SU-DHL-6 (cell line): ENCODE data around the gene LDHAL6B.

Source experiments
- H2AFZ ChIP-seq: fragments of 200-600 bp; sonication (generic); 2 replicates; pipeline ENCODE4 v1.6.1; 2014; ENCODE audit warnings: low read depth, mild to moderate bottlenecking, moderate library complexity, mixed read lengths, antibody characterized with exemption, low read length; ENCODE audit not compliant: severe bottlenecking
- H3F3A ChIP-seq: fragments of 200-600 bp; shearing (Covaris generic); 2 replicates; pipeline ENCODE4 v1.6.0; 2016; ENCODE audit warnings: antibody characterized with exemption, mild to moderate bottlenecking; ENCODE audit not compliant: insufficient read depth
- H3K27ac ChIP-seq: fragments of 200-600 bp; sonication (generic); 2 replicates; pipeline ENCODE4 v1.5.1; 2016; ENCODE audit warnings: low read depth, mild to moderate bottlenecking, low read length, moderate library complexity, mixed read lengths
- H3K27me3 ChIP-seq: fragments of 200-600 bp; sonication (generic), shearing (Covaris generic); 2 replicates; pipeline ENCODE4 v1.6.0; 2014; ENCODE audit warnings: mild to moderate bottlenecking, low read length
- H3K36me3 ChIP-seq: fragments of 200-600 bp; sonication (generic); 2 replicates; pipeline ENCODE4 v1.6.1; 2014; ENCODE audit warnings: mild to moderate bottlenecking, low read length, mixed read lengths
- H3K4me2 ChIP-seq: fragments of 300-600, 200-600 bp; shearing (Covaris generic), sonication (generic); 2 replicates; pipeline ENCODE4 v1.6.0; 2014; ENCODE audit warnings: low read length, low read depth, mild to moderate bottlenecking; ENCODE audit not compliant: poor library complexity, severe bottlenecking
- H3K4me3 ChIP-seq: fragments of 200-600 bp; sonication (generic); 2 replicates; pipeline ENCODE4 v1.5.1; 2014; ENCODE audit warnings: antibody characterized with exemption, low read length, mild to moderate bottlenecking, mixed read lengths; ENCODE audit not compliant: insufficient read depth, poor library complexity, severe bottlenecking
- H3K79me2 ChIP-seq: fragments of 200-600 bp; sonication (generic); 2 replicates; pipeline ENCODE4 v1.6.1; 2014; ENCODE audit warnings: mild to moderate bottlenecking, low read length, moderate library complexity; ENCODE audit not compliant: insufficient read depth
- H3K9ac ChIP-seq: fragments of 200-600 bp; sonication (generic); 2 replicates; pipeline ENCODE4 v1.7.0; 2014; ENCODE audit warnings: mild to moderate bottlenecking, low read length
- H3K9me2 ChIP-seq: fragments of 200-600 bp; sonication (generic); replicated peaks from 2 replicates; pipeline ENCODE4 v1.6.1; 2014; ENCODE audit warnings: low read length; ENCODE audit not compliant: insufficient read depth
- H3K9me3 ChIP-seq: fragments of 200-600 bp; sonication (generic); 2 replicates; pipeline ENCODE4 v1.6.1; 2014; ENCODE audit warnings: low read length, mixed read lengths; ENCODE audit not compliant: insufficient read depth
- H4K20me1 ChIP-seq: fragments of 200-600 bp; sonication (generic); 2 replicates; pipeline ENCODE4 v1.6.1; 2014; ENCODE audit warnings: low read depth, mild to moderate bottlenecking, antibody characterized with exemption, low read length, moderate library complexity, mixed read lengths
- EZH2phosphoT487 ChIP-seq: fragments of 200-600 bp; sonication (generic), shearing (Covaris generic); conservative IDR thresholded peaks from 2 replicates; pipeline ENCODE4 v1.6.1; 2018; ENCODE audit warnings: mild to moderate bottlenecking, antibody characterized with exemption, low read length, moderate library complexity, mixed read lengths
- TF ChIP-seq, protein P1 (sequence below): fragments of 200-600 bp; sonication (generic); IDR thresholded peaks from one replicate; pipeline ENCODE4 v1.5.1; 2017; ENCODE audit warnings: antibody characterized with exemption, mild to moderate bottlenecking, low read length, moderate library complexity; ENCODE audit not compliant: insufficient read depth, poor library complexity, severe bottlenecking

The LDHAL6B gene

DNA sequence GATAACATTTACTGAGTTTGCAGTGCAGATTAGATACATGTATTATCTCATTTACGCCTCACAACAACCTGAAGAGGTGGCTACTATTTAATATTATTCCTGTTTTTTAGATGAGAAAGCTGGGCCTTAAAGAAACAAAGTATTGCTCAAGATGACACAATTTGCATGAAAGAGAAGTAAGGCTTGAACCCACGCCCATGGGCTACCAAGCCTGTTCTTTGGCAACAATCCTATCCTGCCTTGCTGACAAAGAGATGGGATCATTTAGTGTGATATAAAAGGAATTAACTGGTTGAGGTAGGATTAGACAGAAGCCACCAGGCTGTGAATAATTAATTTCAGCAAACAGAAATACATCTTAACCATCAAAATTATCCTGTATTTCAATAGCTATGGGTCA is 9.2 kb upstream of the LDHAL6B start:
- Histone ChIP-seq H4K20me1 (no peaks in the 10 kb centered on the region), H3K27ac (no peak overlapping the region), H3K36me3 (peaks cover 70% of the 10 kb centered on the region), H3K27me3 (no peaks in the 10 kb centered on the region), H3K4me2 (no peak overlapping the region), H3K4me3 (no peak overlapping the region), H3K9me3 (no peaks in the 10 kb centered on the region), H3K79me2 (no peaks in the 10 kb centered on the region), H3K9ac (no peak overlapping the region), H2AFZ (no peak overlapping the region), H3K9me2 (no peaks in the 10 kb centered on the region), H3F3A (peaks cover 16% of the 10 kb centered on the region)
- TF ChIP-seq, protein P1, sequence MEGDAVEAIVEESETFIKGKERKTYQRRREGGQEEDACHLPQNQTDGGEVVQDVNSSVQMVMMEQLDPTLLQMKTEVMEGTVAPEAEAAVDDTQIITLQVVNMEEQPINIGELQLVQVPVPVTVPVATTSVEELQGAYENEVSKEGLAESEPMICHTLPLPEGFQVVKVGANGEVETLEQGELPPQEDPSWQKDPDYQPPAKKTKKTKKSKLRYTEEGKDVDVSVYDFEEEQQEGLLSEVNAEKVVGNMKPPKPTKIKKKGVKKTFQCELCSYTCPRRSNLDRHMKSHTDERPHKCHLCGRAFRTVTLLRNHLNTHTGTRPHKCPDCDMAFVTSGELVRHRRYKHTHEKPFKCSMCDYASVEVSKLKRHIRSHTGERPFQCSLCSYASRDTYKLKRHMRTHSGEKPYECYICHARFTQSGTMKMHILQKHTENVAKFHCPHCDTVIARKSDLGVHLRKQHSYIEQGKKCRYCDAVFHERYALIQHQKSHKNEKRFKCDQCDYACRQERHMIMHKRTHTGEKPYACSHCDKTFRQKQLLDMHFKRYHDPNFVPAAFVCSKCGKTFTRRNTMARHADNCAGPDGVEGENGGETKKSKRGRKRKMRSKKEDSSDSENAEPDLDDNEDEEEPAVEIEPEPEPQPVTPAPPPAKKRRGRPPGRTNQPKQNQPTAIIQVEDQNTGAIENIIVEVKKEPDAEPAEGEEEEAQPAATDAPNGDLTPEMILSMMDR, result no peak
- no peak for TF ChIP-seq EZH2phosphoT487

DNA sequence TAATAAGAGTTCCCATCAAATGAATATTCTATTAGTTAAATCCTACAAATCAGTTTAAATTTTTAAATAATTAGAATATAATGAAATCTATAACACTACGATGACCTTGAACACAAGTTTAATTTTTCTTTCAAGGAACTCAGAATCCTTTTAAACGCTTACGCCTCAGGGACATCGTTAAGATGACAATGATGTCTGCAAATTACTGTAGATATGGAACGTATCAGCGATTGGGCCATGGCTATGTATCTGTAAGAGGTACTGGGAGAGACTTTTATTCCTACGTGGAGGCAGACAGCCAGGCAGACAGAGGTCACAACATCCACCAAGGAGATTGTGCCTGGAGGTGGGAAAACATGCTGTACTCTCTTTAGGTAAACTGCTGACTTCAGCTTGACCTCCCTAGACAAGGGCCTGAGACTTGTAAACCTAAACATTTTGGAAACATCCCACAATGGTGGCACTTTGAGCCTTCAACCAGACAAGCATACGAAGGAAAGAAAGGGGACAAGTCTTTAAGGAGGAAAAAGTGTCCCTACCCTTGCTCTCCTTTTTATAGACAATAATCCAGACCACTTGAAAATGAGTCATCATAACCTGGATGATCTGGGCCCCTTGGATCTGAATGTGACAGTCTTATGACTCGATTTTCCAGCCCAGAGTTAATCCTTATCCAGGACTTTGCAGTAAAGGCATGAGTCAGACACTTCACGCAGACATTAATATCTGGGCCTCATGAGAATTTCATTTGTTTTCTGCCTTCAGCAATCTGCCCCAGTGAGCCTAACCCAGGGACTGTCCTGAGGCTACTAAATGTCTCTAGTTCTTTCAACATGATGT is 6.8 kb upstream of the LDHAL6B start:
- peaks cover 75% of the 10 kb centered on the region for H3K36me3 ChIP-seq
- H2AFZ ChIP-seq, result no peak overlapping the region
- H3K9ac ChIP-seq, result no peak overlapping the region
- H3K9me3 ChIP-seq, result no peaks in the 10 kb centered on the region
- H3F3A ChIP-seq, result peaks cover 20% of the 10 kb centered on the region
- H3K4me3 ChIP-seq, result no peak overlapping the region
- no peak overlapping the region for H3K27ac ChIP-seq
- TF ChIP-seq EZH2phosphoT487, result no peak
- TF ChIP-seq, protein P1, result no peak
- H3K4me2 ChIP-seq, result no peak overlapping the region
- no peaks in the 10 kb centered on the region for H3K79me2 ChIP-seq
- H3K9me2 ChIP-seq, result no peaks in the 10 kb centered on the region
- H4K20me1 ChIP-seq, result no peaks in the 10 kb centered on the region
- no peaks in the 10 kb centered on the region for H3K27me3 ChIP-seq

DNA sequence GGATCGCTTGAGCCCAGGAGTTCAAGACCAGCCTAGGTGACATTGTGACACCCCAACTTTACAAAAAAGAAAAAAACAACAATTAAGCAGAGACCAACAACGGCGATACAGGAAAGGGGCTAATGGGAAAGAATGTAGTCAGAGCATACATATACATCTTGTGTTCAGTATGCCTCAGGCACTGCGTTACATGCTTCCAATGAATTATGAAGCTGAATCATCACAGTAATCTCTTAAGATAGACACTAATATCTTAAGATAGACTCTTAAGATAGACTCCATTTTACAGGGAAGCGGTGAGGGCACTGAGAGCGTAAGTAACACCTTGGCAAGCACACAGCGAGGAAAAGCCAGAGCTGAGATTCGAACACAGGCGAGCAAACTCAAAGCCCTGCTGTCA is 6.1 kb upstream of the LDHAL6B start:
- Histone ChIP-seq H3K4me3 (no peak overlapping the region), H4K20me1 (0 out of 2 replicates have a peak, but pooled peaks cover under 1% of the 10 kb centered on the region), H3K36me3 (peaks cover 75% of the 10 kb centered on the region), H3K79me2 (no peaks in the 10 kb centered on the region), H3K9ac (no peak overlapping the region), H3F3A (peaks cover 21% of the 10 kb centered on the region), H3K4me2 (no peak overlapping the region), H3K9me3 (no peaks in the 10 kb centered on the region), H2AFZ (no peak overlapping the region), H3K27ac (no peak overlapping the region), H3K9me2 (no peaks in the 10 kb centered on the region), H3K27me3 (no peaks in the 10 kb centered on the region)
- TF ChIP-seq EZH2phosphoT487, result no peak
- TF ChIP-seq, protein P1, result no peak
